HG03066 (cell line): ENCODE results near the gene SEMA4C.

ENCODE experiments used
- ATAC-seq: cut with Tn5 transposase; IDR thresholded peaks from one replicate; pipeline ENCODE4 v1.9.1; 2021; ENCODE audit warnings: low read depth; ENCODE audit not compliant: unreplicated experiment

SEMA4C gene

DNA sequence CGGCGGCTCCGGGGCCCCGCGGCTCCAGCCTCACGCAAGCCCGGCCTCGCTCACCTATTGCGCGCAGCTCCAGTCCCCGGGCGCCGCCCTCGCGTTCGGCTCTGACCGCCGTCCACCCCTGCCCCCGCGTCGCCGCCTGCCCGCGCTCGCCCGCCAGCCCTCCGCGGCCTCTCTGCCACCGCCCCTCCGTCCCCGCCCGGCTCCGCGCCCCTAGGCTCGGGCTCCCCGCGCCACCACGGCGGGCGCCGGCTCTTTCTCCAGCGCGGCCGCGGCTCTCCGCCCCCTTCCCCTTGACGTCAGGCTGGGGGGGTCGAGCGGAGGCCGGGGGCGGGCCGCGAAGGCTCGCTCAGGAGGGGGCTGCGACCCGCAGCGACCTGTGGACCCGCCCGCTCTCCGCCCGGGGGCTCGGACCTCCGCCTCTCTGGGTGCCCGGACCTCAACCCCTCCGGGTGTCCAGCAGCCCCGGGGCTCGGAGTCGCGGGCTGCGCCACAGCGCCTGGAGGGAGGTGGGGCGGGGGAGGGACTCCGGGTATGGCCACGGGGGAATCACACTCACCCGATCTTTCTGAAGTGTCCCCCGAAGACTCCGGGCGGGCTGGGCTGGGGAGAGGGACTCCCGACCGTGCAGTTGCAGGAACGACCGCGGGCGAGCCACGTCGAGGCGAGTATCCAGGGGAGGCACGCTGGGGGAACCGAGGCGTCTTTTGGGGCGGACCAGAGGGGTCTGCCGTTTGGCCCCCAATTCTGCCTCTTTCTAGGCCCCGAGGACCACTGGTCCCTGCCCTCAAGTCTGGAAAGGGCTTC is at the start of gene SEMA4C:
TSS of gene SEMA4C (minus strand) at position 259 of the 804 bp plus-strand sequence. CDS start 2,194 bp downstream, outside the sequence.
- no peak for ATAC-seq

DNA sequence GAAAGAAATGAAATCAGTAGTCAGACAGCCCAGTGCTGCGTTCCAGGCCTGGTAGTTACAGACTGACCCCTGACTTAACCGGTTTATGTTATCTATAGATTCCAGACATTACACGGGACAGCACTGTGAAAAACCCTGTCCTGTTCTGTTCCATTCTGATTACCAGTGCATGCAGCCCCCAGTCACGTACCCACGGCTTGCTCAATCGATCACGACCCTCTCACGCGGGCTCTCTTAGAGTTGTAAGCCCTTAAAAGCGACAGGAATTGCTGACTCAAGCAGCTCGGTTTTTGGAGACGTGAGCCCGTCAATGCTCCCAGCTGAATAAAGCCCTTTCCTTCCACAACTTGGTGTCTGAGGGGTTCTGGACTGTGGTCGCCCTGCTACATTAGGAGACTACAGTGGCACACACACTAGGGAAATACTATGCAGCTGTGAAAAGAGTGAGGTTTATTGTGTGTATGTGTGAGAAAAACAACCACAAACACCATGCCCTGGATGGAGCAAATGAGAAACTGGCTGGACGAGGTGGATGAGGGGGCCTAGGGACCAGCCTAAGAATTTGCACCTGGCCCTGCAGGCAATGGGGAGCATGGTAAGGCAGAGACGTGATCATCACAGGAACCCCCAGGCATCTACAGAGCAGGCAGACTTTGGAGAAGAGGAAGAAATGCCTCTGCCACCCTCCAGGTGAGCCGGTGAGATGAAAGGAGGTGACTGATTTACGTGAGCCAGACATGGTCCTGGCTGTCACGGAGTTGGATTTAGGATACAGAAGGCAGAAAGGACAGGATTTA is 49.1 kb upstream of the SEMA4C start:
- ATAC-seq = no peak

GRCh38 chr2:96918092-96918753 is 48.3 kb upstream of the SEMA4C start:
- no peak for ATAC-seq

DNA sequence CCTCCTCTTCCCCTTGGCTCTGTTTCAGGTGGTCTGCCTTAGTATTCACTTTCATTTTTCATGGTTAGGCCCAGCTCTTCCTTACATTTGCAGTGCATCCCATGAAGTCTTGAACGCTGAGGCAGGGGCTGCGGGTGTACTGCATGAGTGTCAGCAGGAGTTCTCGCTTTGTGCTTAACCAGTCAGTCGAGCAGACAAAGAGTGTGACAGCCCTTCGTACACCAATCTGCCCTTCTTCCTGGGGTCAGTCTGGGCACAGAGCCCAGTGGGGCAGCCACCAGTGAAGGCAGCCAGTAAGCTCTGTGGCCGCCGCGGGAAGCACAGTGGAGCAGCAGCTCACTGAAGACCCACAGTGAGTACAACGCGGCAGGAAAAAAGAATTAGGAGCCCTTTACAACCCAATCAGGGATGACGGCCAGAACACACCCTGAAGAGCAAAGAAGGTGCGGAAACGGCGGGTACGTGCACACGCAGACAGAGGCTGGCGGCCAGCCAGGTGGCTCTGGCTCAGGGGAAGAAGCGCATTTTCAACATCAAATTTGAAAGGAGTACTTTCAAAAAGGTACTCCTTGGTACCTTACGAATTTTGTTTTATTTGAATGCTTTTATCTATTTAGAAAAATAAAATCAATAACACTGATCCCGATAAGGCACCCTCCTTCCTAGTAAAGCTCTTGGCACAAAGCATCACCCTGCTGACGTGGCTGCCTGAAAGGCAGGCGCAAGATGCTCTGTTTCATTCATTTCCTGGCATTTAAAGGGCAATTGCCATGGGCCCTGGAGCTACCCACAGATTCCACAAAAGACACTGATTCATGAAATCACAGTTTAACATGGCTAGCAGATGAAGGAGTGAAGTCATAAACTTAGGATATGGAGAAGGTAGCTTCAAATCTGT is 47.0 kb upstream of the SEMA4C start:
- ATAC-seq = no peak

DNA sequence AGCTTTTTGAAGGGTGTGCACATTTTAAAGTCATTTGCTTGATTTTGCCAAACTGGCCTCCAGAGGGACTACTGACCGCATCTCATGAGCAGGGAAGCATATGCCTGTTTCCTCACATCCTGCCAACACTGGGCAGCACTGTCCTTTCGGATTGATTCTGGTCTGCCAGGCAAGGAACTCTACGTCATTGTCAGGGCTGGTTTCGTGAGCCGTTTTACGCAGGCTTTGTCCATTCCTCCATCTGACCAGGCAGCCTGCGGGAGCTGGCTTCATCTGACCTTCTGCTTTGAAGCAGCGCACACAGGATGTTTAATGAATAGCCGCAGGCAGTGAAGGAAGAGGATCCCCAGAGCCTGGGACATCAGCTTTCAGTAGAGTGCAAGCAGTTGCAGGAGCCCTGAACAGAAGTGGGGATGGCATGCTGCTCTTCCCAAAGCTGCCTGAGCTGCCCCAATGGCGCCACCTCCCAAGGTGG is 46.3 kb upstream of the SEMA4C start:
- ATAC-seq = no peak

DNA sequence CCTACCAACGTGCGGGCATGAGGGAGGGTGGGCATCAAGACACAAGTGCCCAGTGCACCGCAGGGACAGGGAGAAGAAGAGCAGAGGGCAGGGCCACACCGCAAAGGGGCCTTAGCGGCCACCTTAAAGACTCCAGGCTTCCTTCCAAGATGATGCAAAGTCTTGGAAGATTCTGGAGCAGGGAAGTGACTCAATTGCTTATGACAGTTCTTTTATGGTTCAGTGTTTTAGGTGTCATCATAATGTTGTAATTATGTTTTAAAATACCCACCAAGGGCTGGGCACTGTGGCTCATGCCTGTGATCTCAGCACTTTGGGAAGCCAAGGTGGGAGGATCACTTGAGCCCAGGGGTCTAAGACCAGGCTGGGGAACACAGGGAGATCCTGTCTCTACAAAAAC is 44.5 kb upstream of the SEMA4C start:
- no peak for ATAC-seq

- ATAC-seq = no peak
Measured at GRCh38 chr2:96913398-96914202, 43.7 kb upstream of the SEMA4C start.

DNA sequence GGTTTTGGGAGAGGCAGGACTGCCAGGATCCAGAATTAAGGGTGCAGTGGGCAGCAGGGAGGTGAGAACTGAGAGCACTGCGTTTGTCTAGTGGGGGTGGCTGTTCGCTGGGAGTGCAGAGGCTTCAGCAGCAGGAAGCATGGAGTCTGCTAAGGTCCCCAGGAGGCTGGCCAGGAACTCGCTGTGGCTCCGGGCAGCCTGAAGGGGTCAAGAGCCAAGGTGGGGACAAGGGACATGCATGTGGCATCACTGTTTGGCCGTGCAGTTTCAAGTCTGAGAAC is 43.2 kb upstream of the SEMA4C start:
- no peak for ATAC-seq

- ATAC-seq = no peak
Measured at GRCh38 chr2:96912346-96913116, 42.7 kb upstream of the SEMA4C start.

GRCh38 chr2:96909611-96910021 is 39.7 kb upstream of the SEMA4C start:
- ATAC-seq = no peak

DNA sequence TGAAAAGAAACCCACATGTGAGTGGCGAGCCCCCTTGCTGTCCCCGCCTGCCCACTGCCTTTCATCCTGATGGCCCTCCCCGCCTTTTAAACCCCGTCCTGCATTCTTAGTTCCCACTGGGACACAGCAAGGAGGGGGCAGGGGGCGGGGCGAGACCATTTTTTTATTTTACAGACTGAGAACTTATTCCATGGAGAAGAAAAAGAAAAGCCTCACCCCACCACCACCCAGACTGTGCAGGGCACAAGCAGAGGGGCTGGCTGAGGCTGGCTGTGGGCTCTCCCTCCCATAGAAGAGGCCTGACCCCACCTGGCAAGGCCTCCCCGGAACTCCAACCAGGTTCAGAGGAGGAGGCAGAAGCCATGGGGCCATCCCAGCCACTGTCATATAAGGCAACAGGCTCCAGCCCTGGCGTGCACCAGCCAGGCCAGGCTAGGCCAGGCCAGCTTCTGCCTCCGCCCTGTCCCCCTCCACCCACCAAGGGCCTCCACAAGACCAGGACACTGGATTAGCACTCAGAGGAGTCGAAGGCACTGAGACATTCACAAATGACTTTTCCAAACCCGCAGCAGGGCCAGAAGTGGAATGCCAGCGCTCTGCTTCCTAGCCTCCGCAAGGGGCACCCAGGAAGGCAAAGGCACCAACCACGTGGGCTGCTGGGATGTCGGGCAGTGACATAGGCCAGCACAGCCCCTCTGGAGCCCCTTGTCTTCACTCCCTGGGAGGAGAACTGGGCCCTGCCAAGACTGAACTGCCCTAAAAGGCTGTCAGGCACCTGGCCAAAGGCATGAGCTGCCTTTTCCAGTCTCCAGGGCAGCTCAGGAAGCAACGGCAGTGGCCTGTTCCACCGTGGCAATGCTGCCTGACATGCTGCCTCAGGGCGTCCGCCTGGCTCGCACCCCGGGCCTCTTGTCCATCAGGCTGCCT is 37.5 kb upstream of the SEMA4C start:
- ATAC-seq = no peak

DNA sequence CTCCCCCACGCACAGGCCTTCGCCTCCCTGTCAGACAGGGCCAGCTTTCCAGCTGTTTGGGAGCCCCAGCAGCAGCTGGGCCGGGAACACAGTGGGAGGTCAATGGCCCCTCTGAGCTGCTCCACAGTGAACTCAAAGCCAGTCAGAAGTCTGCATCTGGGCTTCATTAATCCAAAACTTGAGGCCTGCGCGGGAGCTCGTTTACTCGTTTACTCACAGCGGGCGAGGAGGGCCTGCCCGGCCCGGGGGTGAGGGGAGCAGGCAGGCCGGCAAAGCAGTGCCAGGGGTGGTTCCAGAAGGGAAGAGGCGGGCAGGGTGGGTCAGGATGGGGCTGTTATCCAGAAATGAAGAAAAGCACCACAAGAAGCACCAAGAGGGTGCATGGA is 36.8 kb upstream of the SEMA4C start:
- ATAC-seq = no peak

- no peak for ATAC-seq
Measured at GRCh38 chr2:96903815-96904214, 33.9 kb upstream of the SEMA4C start.

- no peak for ATAC-seq
Measured at GRCh38 chr2:96903318-96903717, 33.4 kb upstream of the SEMA4C start.

DNA sequence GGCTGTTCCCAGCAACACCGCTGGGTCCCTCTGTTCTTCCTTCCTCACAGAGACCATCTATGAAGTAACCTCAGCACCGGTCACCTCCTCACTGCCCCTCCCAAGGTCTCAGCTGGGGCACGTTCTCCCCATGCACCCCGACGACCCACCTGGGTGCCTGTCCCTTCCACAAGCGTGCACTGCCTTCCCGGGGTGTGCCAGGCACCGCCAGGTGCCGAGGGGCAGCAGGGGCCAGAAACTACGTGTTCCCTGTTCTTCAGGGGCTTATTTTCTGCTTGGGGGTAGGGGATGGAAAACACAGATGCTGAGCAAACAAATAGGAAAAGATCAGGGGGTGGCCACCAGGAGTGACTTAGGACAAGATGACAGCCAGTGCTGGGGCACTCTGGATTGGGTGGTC is 30.4 kb upstream of the SEMA4C start:
- ATAC-seq = no peak

DNA sequence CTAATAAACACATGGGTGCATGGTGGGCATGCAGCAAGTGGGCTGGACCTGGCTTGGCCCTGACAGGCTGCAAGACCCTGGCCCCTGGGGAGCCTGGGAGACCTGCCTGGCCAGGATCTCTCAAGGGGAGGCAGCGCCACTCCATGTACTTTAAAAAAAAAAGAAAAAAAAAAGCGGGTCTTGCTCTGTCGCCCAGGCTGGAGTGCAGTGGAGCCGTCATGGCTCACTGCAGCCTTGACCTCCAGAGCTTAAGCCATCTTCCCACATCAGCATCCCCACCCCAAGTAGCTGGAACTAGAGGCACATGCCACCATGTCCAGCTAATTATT is 29.5 kb upstream of the SEMA4C start:
- ATAC-seq = no peak

GRCh38 chr2:96898641-96899412 is 28.9 kb upstream of the SEMA4C start:
- ATAC-seq = no peak
